Neural cell (in vitro differentiated cells): ENCODE data around the gene RSKR. TPM values are rescaled to one million over a fixed set of nuclear protein-coding genes. Genes with fewer than 3 reads are reported as not detected.
A peak's percentile ranks its signal among the peaks of the same experiment; 100 is the strongest.

ENCODE experiments used
- H2AFZ ChIP-seq: fragments of 200-600, 300-800 bp; sonication (generic), shearing (Covaris generic); 2 replicates; pipeline ENCODE4 v1.6.0; 2014; ENCODE audit warnings: low read depth, mild to moderate bottlenecking, antibody characterized with exemption, low read length, moderate library complexity
- H3F3A ChIP-seq: fragments of 200-600 bp; shearing (Covaris generic); 2 replicates; pipeline ENCODE4 v1.6.1; 2016; ENCODE audit warnings: mild to moderate bottlenecking, moderate library complexity, mixed read lengths, antibody characterized with exemption, low read length; ENCODE audit not compliant: insufficient read depth, poor library complexity, severe bottlenecking
- H3K27ac ChIP-seq: fragments of 200-600, 300-800 bp; sonication (generic), shearing (Covaris generic); 2 replicates; pipeline ENCODE4 v1.5.1; 2014; ENCODE audit warnings: mild to moderate bottlenecking, low read length, moderate library complexity
- H3K27me3 ChIP-seq: fragments of 300-800, 200-600 bp; sonication (generic), shearing (Covaris generic); 2 replicates; pipeline ENCODE4 v1.6.0; 2014; ENCODE audit warnings: mild to moderate bottlenecking, low read depth, low read length, moderate library complexity; ENCODE audit not compliant: insufficient read depth
- H3K36me3 ChIP-seq: fragments of 300-800, 200-600 bp; sonication (generic), shearing (Covaris generic); 2 replicates; pipeline ENCODE4 v1.5.1; 2014; ENCODE audit warnings: mild to moderate bottlenecking, antibody characterized with exemption, low read length, moderate library complexity; ENCODE audit not compliant: insufficient read depth
- H3K4me2 ChIP-seq: fragments of 300-800, 200-600 bp; sonication (generic), shearing (Covaris generic); 2 replicates; pipeline ENCODE4 v1.6.0; 2014; ENCODE audit warnings: mild to moderate bottlenecking, low read length
- H3K4me3 ChIP-seq: fragments of 300-800, 200-600 bp; sonication (generic), shearing (Covaris generic); 2 replicates; pipeline ENCODE4 v1.5.1; 2014; ENCODE audit warnings: mild to moderate bottlenecking, low read length, moderate library complexity
- H3K79me2 ChIP-seq: fragments of 200-600 bp; shearing (Covaris generic); replicated peaks from 2 replicates; pipeline ENCODE4 v1.6.0; 2014; ENCODE audit warnings: mild to moderate bottlenecking, low read length, moderate library complexity; ENCODE audit not compliant: insufficient read depth
- H3K9ac ChIP-seq: fragments of 300-800, 200-600 bp; sonication (generic), shearing (Covaris generic); 2 replicates; pipeline ENCODE4 v1.6.1; 2016; ENCODE audit warnings: mild to moderate bottlenecking, low read length, mixed read lengths
- H3K9me2 ChIP-seq: fragments of 200-600 bp; shearing (Covaris generic); 2 replicates; pipeline ENCODE4 v1.6.1; 2016; ENCODE audit warnings: mild to moderate bottlenecking, low read length, mixed read lengths; ENCODE audit not compliant: insufficient read depth
- H3K9me3 ChIP-seq: fragments of 200-600, 300-800 bp; sonication (generic), shearing (Covaris generic); 2 replicates; pipeline ENCODE4 v1.6.1; 2016; ENCODE audit warnings: mild to moderate bottlenecking, mixed run types, low read length, moderate library complexity, mixed read lengths
- H4K20me1 ChIP-seq: fragments of 200-600 bp; shearing (Covaris generic); 2 replicates; pipeline ENCODE4 v1.6.1; 2016; ENCODE audit warnings: mild to moderate bottlenecking, mixed run types; ENCODE audit not compliant: insufficient read depth
- EP300 ChIP-seq: fragments of 450-650 bp; conservative IDR thresholded peaks from 2 replicates; pipeline ENCODE4 v1.6.1; 2014; ENCODE audit warnings: antibody characterized with exemption, mild to moderate bottlenecking, moderate library complexity; ENCODE audit not compliant: poor library complexity, severe bottlenecking
- EZH2 ChIP-seq: fragments of 200-600, 300-800 bp; shearing (Covaris generic), sonication (generic); IDR thresholded peaks from 2 replicates; pipeline ENCODE4 v1.6.1; 2014; ENCODE audit warnings: antibody characterized with exemption, low read length, borderline replicate concordance, mild to moderate bottlenecking; ENCODE audit not compliant: insufficient read depth, poor library complexity, severe bottlenecking
- MXI1 ChIP-seq: fragments of 450-650 bp; conservative IDR thresholded peaks from 2 replicates; pipeline ENCODE4 v1.6.1; 2014; ENCODE audit warnings: antibody characterized with exemption, mild to moderate bottlenecking; ENCODE audit not compliant: poor library complexity, severe bottlenecking
- POLR2AphosphoS5 ChIP-seq: IDR thresholded peaks from 2 replicates; pipeline ENCODE4 v1.6.1; 2012
- RAD21 ChIP-seq: fragments of 450-650 bp; conservative IDR thresholded peaks from 2 replicates; pipeline ENCODE4 v1.6.1; 2014; ENCODE audit warnings: antibody characterized with exemption, mild to moderate bottlenecking, moderate library complexity
- SMC3 ChIP-seq: fragments of 450-650 bp; conservative IDR thresholded peaks from 2 replicates; pipeline ENCODE4 v1.6.1; 2014; ENCODE audit warnings: antibody characterized with exemption, mild to moderate bottlenecking, moderate library complexity; ENCODE audit not compliant: poor library complexity
- TAF1 ChIP-seq: IDR thresholded peaks from 2 replicates; pipeline ENCODE4 v1.6.1; 2012; ENCODE audit warnings: low read depth
- polyA plus RNA-seq: library from polyadenylated mRNA; depleted of rRNA; stranded (reverse); fragments of >200 nt; gene quantifications from 2 replicates; pipeline ENCODE4 v1.2.3, GENCODE V29; 2014
- TF ChIP-seq, protein P1 (sequence below): fragments of 450-650 bp; IDR thresholded peaks from 2 replicates; pipeline ENCODE4 v1.5.1; 2014; ENCODE audit warnings: antibody characterized with exemption, mild to moderate bottlenecking, moderate library complexity; ENCODE audit not compliant: poor library complexity, severe bottlenecking
- TF ChIP-seq, protein P2 (sequence below): IDR thresholded peaks from 2 replicates; pipeline ENCODE4 v1.6.1; 2012; ENCODE audit warnings: borderline replicate concordance

RSKR gene
- polyA plus RNA-seq, 1 donor from 2014 or later = 47.5 TPM

DNA sequence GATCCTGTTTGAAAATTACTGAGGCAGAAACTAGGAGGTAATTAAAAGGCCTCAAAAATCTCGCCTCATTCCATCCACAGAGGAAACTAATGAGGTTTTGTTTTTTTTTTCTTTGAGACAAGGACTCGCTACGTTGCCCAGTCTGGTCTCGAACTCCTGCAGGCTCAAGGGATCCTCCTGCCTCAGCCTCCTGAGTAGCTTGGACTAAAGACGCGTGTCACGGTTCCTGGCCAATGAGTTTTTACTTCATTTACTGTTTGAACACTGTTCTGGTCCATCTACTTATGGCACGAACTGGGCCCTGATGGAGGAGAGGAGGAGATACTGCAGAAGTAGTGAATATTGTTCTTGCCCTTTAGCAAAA is 31.6 kb upstream of the RSKR start:
- Histone ChIP-seq H3K9ac (peak overlapping the region; percentile 85), H3K4me2 (peak overlapping the region; percentile 71), H3K36me3 (no peaks in the 10 kb centered on the region), H3K9me3 (no peaks in the 10 kb centered on the region), H3K79me2 (peaks cover 21% of the 10 kb centered on the region), H3K27me3 (no peaks in the 10 kb centered on the region), H2AFZ (peak overlapping the region; percentile 10), H3K9me2 (no peaks in the 10 kb centered on the region), H3K4me3 (peak overlapping the region; percentile 78), H3K27ac (peak overlapping the region; percentile 90), H3F3A (peaks cover 4% of the 10 kb centered on the region), H4K20me1 (no peaks in the 10 kb centered on the region)
- TF ChIP-seq EP300 = no peak
- TF ChIP-seq MXI1 = no peak
- no peak for TF ChIP-seq POLR2AphosphoS5
- TF ChIP-seq EZH2 = no peak
- TF ChIP-seq, protein P1, sequence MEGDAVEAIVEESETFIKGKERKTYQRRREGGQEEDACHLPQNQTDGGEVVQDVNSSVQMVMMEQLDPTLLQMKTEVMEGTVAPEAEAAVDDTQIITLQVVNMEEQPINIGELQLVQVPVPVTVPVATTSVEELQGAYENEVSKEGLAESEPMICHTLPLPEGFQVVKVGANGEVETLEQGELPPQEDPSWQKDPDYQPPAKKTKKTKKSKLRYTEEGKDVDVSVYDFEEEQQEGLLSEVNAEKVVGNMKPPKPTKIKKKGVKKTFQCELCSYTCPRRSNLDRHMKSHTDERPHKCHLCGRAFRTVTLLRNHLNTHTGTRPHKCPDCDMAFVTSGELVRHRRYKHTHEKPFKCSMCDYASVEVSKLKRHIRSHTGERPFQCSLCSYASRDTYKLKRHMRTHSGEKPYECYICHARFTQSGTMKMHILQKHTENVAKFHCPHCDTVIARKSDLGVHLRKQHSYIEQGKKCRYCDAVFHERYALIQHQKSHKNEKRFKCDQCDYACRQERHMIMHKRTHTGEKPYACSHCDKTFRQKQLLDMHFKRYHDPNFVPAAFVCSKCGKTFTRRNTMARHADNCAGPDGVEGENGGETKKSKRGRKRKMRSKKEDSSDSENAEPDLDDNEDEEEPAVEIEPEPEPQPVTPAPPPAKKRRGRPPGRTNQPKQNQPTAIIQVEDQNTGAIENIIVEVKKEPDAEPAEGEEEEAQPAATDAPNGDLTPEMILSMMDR = no peak
- TF ChIP-seq, protein P2, sequence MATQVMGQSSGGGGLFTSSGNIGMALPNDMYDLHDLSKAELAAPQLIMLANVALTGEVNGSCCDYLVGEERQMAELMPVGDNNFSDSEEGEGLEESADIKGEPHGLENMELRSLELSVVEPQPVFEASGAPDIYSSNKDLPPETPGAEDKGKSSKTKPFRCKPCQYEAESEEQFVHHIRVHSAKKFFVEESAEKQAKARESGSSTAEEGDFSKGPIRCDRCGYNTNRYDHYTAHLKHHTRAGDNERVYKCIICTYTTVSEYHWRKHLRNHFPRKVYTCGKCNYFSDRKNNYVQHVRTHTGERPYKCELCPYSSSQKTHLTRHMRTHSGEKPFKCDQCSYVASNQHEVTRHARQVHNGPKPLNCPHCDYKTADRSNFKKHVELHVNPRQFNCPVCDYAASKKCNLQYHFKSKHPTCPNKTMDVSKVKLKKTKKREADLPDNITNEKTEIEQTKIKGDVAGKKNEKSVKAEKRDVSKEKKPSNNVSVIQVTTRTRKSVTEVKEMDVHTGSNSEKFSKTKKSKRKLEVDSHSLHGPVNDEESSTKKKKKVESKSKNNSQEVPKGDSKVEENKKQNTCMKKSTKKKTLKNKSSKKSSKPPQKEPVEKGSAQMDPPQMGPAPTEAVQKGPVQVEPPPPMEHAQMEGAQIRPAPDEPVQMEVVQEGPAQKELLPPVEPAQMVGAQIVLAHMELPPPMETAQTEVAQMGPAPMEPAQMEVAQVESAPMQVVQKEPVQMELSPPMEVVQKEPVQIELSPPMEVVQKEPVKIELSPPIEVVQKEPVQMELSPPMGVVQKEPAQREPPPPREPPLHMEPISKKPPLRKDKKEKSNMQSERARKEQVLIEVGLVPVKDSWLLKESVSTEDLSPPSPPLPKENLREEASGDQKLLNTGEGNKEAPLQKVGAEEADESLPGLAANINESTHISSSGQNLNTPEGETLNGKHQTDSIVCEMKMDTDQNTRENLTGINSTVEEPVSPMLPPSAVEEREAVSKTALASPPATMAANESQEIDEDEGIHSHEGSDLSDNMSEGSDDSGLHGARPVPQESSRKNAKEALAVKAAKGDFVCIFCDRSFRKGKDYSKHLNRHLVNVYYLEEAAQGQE = no peak
- no peak for TF ChIP-seq SMC3
- TF ChIP-seq TAF1 = no peak
- no peak for TF ChIP-seq RAD21

DNA sequence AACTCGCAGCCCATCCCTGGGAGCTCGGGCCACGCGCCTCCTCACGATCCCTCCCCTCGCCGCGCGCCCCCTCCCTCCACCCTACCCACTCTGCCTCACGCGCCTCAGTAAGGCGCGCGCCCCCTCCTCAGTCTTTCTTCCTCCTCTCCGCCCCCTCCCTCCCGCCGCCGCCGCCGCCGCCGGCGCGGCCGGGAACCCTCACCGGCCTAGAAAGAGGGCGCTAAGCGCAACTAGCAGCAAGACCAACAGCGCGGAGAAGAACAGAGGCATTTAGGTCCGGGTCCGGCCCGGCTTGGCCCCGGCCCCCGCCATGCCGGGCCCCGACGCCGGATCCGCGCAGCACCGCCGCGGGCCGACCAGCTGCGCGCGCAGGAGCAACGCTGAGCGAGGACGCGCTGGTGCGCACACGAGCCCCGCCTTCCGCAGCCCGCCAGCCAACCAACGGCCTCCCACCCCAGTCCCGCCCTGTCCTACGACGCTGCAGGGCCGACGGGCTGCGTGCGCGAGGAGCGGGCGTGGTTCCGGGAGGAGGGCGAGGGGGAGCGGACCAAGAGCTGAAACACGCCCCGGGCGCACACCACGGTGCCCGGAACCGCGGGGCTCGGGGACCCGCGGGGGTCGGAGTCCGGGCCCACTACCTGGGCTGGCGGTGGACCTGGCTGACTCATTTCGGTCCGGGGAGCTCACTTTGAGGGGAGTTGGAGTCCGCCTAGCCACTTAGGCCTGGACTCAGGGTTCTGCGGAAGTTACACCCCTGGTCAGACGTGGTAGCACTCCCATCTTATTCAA is 31.0 kb upstream of the RSKR start, which contains the start of gene BLTP2:
Gene BLTP2 (minus strand): TSS at position 372 of the 789 bp plus-strand sequence. CDS start 102 bp downstream, at position 270.
- Histone ChIP-seq H3K9me3 (no peaks in the 10 kb centered on the region), H3K36me3 (no peaks in the 10 kb centered on the region), H3K9ac (peak within 1 kb of the TSS; percentile 85), H3F3A (peaks cover 4% of the 10 kb centered on the region), H4K20me1 (no peaks in the 10 kb centered on the region), H3K79me2 (peaks cover 21% of the 10 kb centered on the region), H3K27me3 (no peaks in the 10 kb centered on the region), H3K27ac (peak within 1 kb of the TSS; percentile 90), H3K9me2 (no peaks in the 10 kb centered on the region), H3K4me2 (peak within 1 kb of the TSS; percentile 92), H3K4me3 (peak within 1 kb of the TSS; percentile 78), H2AFZ (peak within 1 kb of the TSS; percentile 84)
- TF ChIP-seq EZH2 (no peak), TAF1 (no peak), RAD21 (no peak), EP300 (no peak), SMC3 (no peak), POLR2AphosphoS5 (peak; percentile 88), MXI1 (peak; percentile 67)
- TF ChIP-seq, protein P2 = peak; percentile 16
- TF ChIP-seq, protein P1 = peak; percentile 22
